Activated CD8-positive, alpha-beta memory T cell treated with anti-CD3 and anti-CD28 coated beads for 4 hours (primary cell): ENCODE measurements around the gene TBCK.

Source experiments
- DNase-seq, 2 donors: peaks; one replicate each; pipeline ENCODE4 v3.0.0-alpha.2; 2020; ENCODE audit warnings: low read depth in 2 of 2

The TBCK gene

GRCh38 chr4:106287353-106287969, 28.5 kb downstream of the TBCK start:
- no peak for DNase-seq

GRCh38 chr4:106286611-106287010, 29.4 kb downstream of the TBCK start:
- DNase-seq, result no peak

- DNase-seq, result no peak
These were observed 31.8 kb downstream of the TBCK start for GRCh38 chr4:106284227-106284626.

GRCh38 chr4:106277140-106277675, 38.8 kb downstream of the TBCK start:
- DNase-seq, result no peak

GRCh38 chr4:106273831-106274230, 42.2 kb downstream of the TBCK start:
- no peak for DNase-seq

- DNase-seq, result no peak
These were observed 45.3 kb downstream of the TBCK start for GRCh38 chr4:106270736-106271135.

- no peak for DNase-seq
These were observed 46.3 kb downstream of the TBCK start for GRCh38 chr4:106269711-106270110.

GRCh38 chr4:106268786-106269185, 47.2 kb downstream of the TBCK start:
- no peak for DNase-seq

- no peak for DNase-seq
These were observed 49.8 kb downstream of the TBCK start for GRCh38 chr4:106266201-106266600.

- no peak for DNase-seq
These were observed 51.7 kb downstream of the TBCK start for GRCh38 chr4:106264331-106264728.

GRCh38 chr4:106263594-106264330, 52.2 kb downstream of the TBCK start:
- no peak for DNase-seq

GRCh38 chr4:106261980-106262379, 54.0 kb downstream of the TBCK start:
- no peak for DNase-seq

GRCh38 chr4:106258145-106259045, 57.6 kb downstream of the TBCK start:
- DNase-seq, result no peak

GRCh38 chr4:106256190-106256589, 59.8 kb downstream of the TBCK start:
- DNase-seq, result no peak

- DNase-seq, result no peak
These were observed 60.8 kb downstream of the TBCK start for GRCh38 chr4:106255195-106255594.

- DNase-seq, result no peak
These were observed 62.5 kb downstream of the TBCK start for GRCh38 chr4:106253364-106254129.

- no peak for DNase-seq
These were observed 68.4 kb downstream of the TBCK start for GRCh38 chr4:106247600-106247999.

- no peak for DNase-seq
These were observed 69.6 kb downstream of the TBCK start for GRCh38 chr4:106246441-106246840.

- DNase-seq, result no peak
These were observed 70.8 kb downstream of the TBCK start for GRCh38 chr4:106245176-106245575.

GRCh38 chr4:106240699-106241098, 75.3 kb downstream of the TBCK start:
- DNase-seq, result no peak

GRCh38 chr4:106238820-106239420, 77.1 kb downstream of the TBCK start:
- DNase-seq, result no peak
